Measurements from ENCODE around the gene HORMAD1. TPM values are rescaled to one million over a fixed set of nuclear protein-coding genes. Genes with fewer than 3 reads are reported as not detected.

HORMAD1 gene
- total and polyA plus RNA-seq, 11 donors = 0.25 to 0.45 TPM; not detected in 9

GRCh38 chr1:150708595-150708994 lies 12.1 kb downstream of the HORMAD1 start:
- intact Hi-C loops (cut with DNase I) = no loop called here
- ATAC-seq (no peak), DNase-seq (no peak)
- Histone ChIP-seq H3K9me3 (no peaks in the 10 kb centered on the region), H3K4me3 (no peak overlapping the region), H3K27me3 (no peaks in the 10 kb centered on the region), H3K36me3 (no peaks in the 10 kb centered on the region), H3K4me1 (no peaks in the 10 kb centered on the region), H3K27ac (no peak overlapping the region)
- TF ChIP-seq POLR2A (IDR thresholded peaks at IDR 0.05) = no peak
- TF ChIP-seq CTCF (IDR thresholded peaks at IDR 0.05) = no peak
- WGBS, 4 donors = 95 to 98% (median 98%) methylated on average over 2 of the region's 2 CpGs

GRCh38 chr1:150706091-150706490 lies 14.6 kb downstream of the HORMAD1 start:
- Histone ChIP-seq H3K4me3 (no peak overlapping the region), H3K9me3 (no peaks in the 10 kb centered on the region), H3K36me3 (no peaks in the 10 kb centered on the region), H3K27me3 (no peaks in the 10 kb centered on the region), H3K27ac (no peak overlapping the region), H3K4me1 (no peaks in the 10 kb centered on the region)
- intact Hi-C loops (cut with DNase I) = no loop called here
- DNase-seq = no peak
- TF ChIP-seq CTCF (IDR thresholded peaks at IDR 0.05) = no peak
- ATAC-seq = no peak
- 65 to 95% (median 83%) methylated on average over 1 of the region's 1 CpG for WGBS, 4 donors

GRCh38 chr1:150703427-150703826 lies 17.3 kb downstream of the HORMAD1 start:
- ATAC-seq (no peak), DNase-seq (no peak)
- Histone ChIP-seq H3K27ac (no peak overlapping the region), H3K27me3 (no peaks in the 10 kb centered on the region), H3K9me3 (no peaks in the 10 kb centered on the region), H3K4me1 (no peaks in the 10 kb centered on the region), H3K4me3 (no peak overlapping the region), H3K36me3 (no peaks in the 10 kb centered on the region)
- intact Hi-C loops (cut with DNase I) = no loop called here
- TF ChIP-seq CTCF (IDR thresholded peaks at IDR 0.05) (no peak), POLR2A (IDR thresholded peaks at IDR 0.05) (no peak)

- peak; percentile 100 for ATAC-seq
- intact Hi-C loops (cut with DNase I) = loop anchor here in 3 of 10 donors (5.0 to 10.0 kb wide), 4 partner anchors 70 to 135 kb away; partner anchors contain the start of genes ENSA (in 1 of the 3) and MCL1 (in 1 of the 3)
Observed at GRCh38 chr1:150696995-150697927, 23.4 kb downstream of the HORMAD1 start, which contains the start of gene GOLPH3L. Gene GOLPH3L, minus strand, starts transcription at chr1:150697154. Its CDS starts 2,316 bp downstream, at chr1:150694838.

More at GRCh38 chr1:150696995-150697927, 23.4 kb downstream of the HORMAD1 start, which contains the start of gene GOLPH3L:
- Histone ChIP-seq H3K9me3 (no peaks in the 10 kb centered on the region), H3K36me3 (peaks cover 0 to 29% (median 24%) of the 10 kb centered on the region in 9 donors), H3K4me3 (peak within 1 kb of the TSS; percentile 51 to 85 (median 73)), H3K27me3 (no peaks in the 10 kb centered on the region), H3K27ac (peak within 1 kb of the TSS in 11 of 12 donors; percentile 32 to 78 (median 57)), H3K4me1 (peaks cover 0 to 24% (median 13%) of the 10 kb centered on the region in 12 donors)
- DNase-seq = peak; percentile 85 to 95 (median 95)
- 2 to 4% (median 3%) methylated on average over 18 of the region's 18 CpGs for WGBS, 4 donors
- peak in 5 of 12 donors; percentile 18 to 52 (median 34) for TF ChIP-seq CTCF (IDR thresholded peaks at IDR 0.05)
- TF ChIP-seq POLR2A (IDR thresholded peaks at IDR 0.05) = peak in 1 of 2 donors; percentile 54

Data from heart left ventricle (tissue), 16 donors.